Activated T-cell treated with anti-CD3 and anti-CD28 coated beads, Interleukin-2, amount 50 U/mL, for 4 hours (primary cell): ENCODE measurements around the gene METTL25B. TPM values are rescaled to one million over a fixed set of nuclear protein-coding genes. Genes with fewer than 3 reads are reported as not detected.
A peak's percentile ranks its signal among the peaks of the same experiment; 100 is the strongest.

Experiments
- ATAC-seq, 2 donors: fragments of 200-7000 bp; cut with Tn5 transposase; one replicate each; pipeline ENCODE4 v1.10.0; 2021
- DNase-seq: peaks from one replicate; pipeline ENCODE4 v3.0.0-alpha.2; 2020
- H3K27me3 Mint-ChIP-seq: one replicate; pipeline ENCODE4 v1.8.0; 2021; ENCODE audit warnings: low read depth, mixed read lengths
- H3K36me3 Mint-ChIP-seq: one replicate; pipeline ENCODE4 v1.8.0; 2022; ENCODE audit warnings: mixed read lengths; ENCODE audit not compliant: insufficient read depth
- H3K4me1 Mint-ChIP-seq: one replicate; pipeline ENCODE4 v1.8.0; 2021; ENCODE audit warnings: low read depth, mixed read lengths
- H3K4me3 Mint-ChIP-seq: one replicate; pipeline ENCODE4 v1.8.0; 2021; ENCODE audit warnings: mild to moderate bottlenecking, moderate library complexity, mixed read lengths
- H3K9me3 Mint-ChIP-seq: one replicate; pipeline ENCODE4 v1.8.0; 2021; ENCODE audit warnings: mixed read lengths
- total RNA-seq, 3 donors: library from RNA; stranded (reverse); gene quantifications; one replicate each; pipeline ENCODE4 v1.2.1, GENCODE V29; 2021

Gene METTL25B
- total RNA-seq: 10 to 100 TPM; 16.6 to 18.9 (median 18.5) TPM

- Mint-ChIP-seq H3K9me3 (no peaks in the 10 kb centered on the region), H3K27me3 (no peaks in the 10 kb centered on the region), H3K4me1 (peaks cover 24% of the 10 kb centered on the region), H3K36me3 (peaks cover 21% of the 10 kb centered on the region), H3K4me3 (no peak within 1 kb of the TSS)
- no peak for DNase-seq
- peak; percentile 77 to 80 for ATAC-seq
These were observed at the start of gene METTL25B for GRCh38 chr1:156727926-156728598. Gene METTL25B, plus strand, starts transcription at chr1:156728469. Its CDS starts 636 bp downstream, at chr1:156729105.

DNA sequence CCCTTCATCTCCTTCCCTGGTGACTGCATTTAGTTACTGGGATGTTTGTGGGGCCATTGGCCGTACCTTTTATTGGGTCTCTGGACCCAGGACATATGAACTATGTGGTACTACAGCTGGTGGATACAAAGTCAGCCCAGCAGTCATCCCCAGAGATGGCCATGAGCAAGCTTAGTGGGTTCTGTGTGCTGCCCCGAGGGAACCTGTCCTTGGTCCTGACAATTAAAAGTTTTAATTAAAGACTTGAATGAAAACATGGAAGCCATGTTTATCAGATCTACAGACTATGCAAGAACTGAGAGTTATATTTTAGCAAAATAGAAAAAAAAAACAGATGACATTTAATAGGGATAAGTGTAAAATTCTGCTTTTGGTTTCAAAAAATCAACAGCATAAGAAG, 48.2 kb upstream of the METTL25B start:
- no peaks in the 10 kb centered on the region for H3K9me3 Mint-ChIP-seq
- no peaks in the 10 kb centered on the region for H3K36me3 Mint-ChIP-seq
- no peak overlapping the region for H3K4me3 Mint-ChIP-seq
- ATAC-seq (no peak), DNase-seq (no peak)
- H3K27me3 Mint-ChIP-seq: peaks cover 67% of the 10 kb centered on the region
- H3K4me1 Mint-ChIP-seq: peaks cover 26% of the 10 kb centered on the region

GRCh38 chr1:156681196-156681960, 46.9 kb upstream of the METTL25B start:
- ATAC-seq (no peak), DNase-seq (no peak)
- H3K9me3 Mint-ChIP-seq: no peaks in the 10 kb centered on the region
- H3K4me3 Mint-ChIP-seq: no peak overlapping the region
- H3K4me1 Mint-ChIP-seq: peaks cover 26% of the 10 kb centered on the region
- peaks cover 56% of the 10 kb centered on the region for H3K27me3 Mint-ChIP-seq
- H3K36me3 Mint-ChIP-seq: no peaks in the 10 kb centered on the region

DNA sequence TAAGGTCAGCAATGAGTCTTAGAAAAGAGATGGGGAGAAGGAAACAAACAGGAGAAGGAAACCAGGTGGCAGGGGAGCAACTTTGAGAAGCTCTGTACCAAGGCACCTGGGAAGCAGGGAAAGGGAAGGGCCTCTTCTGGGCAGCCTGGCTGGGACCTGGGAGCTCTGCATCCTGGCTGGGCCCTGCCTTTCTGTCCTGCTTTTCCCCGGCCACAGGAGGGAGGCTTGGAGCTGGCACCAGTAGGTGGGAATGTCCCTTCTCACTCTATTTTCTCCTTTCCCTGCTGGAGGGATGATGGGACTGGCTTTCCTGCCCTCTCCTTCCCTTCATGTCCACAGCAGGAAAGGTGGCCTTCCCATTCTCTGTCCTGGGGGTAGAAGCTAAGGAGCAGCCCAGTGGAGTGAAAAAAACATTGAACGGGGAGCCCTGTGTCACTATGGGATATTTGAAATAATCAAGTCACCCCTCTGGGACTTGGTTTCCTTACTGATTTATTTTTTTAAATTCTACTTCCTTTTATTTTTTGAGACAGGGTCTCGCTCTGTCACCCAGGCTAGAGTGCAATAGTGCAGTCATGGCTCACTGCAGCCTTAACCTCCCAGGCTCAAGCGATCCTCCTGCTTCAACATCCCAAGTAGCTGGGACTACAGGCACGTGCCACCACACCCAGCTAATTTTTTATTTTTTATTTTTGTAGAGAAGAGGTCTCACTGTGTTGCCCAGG, 45.9 kb upstream of the METTL25B start:
- Mint-ChIP-seq H3K4me1 (peaks cover 24% of the 10 kb centered on the region), H3K36me3 (no peaks in the 10 kb centered on the region), H3K27me3 (peaks cover 53% of the 10 kb centered on the region), H3K9me3 (no peaks in the 10 kb centered on the region), H3K4me3 (no peak overlapping the region)
- no peak for ATAC-seq
- no peak for DNase-seq

DNA sequence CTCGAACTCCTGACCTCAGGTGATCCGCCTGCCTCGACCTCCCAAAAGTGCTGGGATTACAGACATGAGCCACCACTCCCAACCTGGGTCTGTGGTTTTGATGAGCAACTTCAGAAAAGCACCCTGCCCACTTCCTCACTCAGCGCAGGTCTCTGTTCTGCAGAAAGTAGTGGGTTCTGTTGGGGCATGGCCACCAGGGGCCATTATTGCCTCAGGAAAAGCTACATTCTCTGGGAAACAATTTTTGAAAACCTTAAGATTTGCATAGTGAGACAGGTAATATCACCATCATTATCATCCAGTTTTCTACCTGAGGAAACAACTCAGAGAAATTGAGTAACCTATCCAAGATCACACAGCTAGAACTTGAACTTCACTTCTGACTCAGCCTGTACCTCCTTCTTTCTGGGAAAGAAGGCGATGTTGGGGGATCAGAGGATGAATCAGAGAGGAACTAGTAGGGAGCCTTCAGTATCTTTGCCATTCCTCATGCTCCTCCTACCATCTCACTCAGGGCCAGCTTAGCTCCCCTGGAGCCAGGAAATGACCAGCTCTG, 44.0 kb upstream of the METTL25B start:
- H3K27me3 Mint-ChIP-seq: peaks cover 44% of the 10 kb centered on the region
- H3K9me3 Mint-ChIP-seq: no peaks in the 10 kb centered on the region
- no peaks in the 10 kb centered on the region for H3K36me3 Mint-ChIP-seq
- ATAC-seq (peak; percentile 81 to 83), DNase-seq (no peak)
- peaks cover 16% of the 10 kb centered on the region for H3K4me1 Mint-ChIP-seq
- no peak overlapping the region for H3K4me3 Mint-ChIP-seq

- peak; percentile 97 to 98 for ATAC-seq
- H3K4me3 Mint-ChIP-seq: peak overlapping the region; percentile 37
- peaks cover 25% of the 10 kb centered on the region for H3K4me1 Mint-ChIP-seq
- H3K36me3 Mint-ChIP-seq: no peaks in the 10 kb centered on the region
- no peaks in the 10 kb centered on the region for H3K9me3 Mint-ChIP-seq
- peak; percentile 73 for DNase-seq
- H3K27me3 Mint-ChIP-seq: peaks cover 54% of the 10 kb centered on the region
These were observed 39.0 kb upstream of the METTL25B start for GRCh38 chr1:156689035-156689952.

DNA sequence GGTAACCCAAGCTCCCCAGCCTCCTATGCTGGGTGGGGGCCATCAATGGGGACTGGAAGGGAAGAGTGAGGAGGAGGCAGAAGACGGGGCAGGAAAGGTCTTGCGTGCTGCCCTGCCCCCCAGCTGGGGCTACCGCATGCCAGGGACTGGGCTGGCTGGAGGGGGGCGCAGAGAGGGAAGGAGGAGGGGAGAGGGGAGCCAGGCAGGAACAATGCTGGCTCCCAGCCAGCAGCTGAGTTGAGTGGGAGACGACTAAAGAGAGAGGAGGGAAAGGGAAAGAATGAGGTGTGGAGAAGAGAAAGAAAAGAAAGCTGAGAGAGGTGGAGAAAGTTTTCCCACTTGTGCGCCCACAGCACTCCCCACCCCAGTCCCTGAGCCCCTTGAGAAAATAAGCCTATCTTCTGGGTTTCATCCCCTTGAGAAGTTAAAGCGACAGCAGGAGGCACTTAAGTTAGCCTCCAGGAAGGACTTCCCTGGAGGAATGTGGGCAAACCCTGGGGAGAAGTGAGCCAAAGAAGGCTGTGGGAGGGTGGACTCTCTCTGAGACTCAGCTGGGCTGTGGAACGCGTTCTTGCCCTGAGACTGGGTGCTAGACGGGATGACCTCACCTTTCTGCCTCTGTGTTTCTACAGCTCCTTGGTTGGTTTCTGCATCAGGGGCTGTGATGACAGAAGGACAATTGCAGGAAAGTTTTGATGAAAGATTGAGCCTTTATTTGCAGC, 38.2 kb upstream of the METTL25B start:
- H3K27me3 Mint-ChIP-seq: peaks cover 58% of the 10 kb centered on the region
- no peaks in the 10 kb centered on the region for H3K36me3 Mint-ChIP-seq
- peaks cover 22% of the 10 kb centered on the region for H3K4me1 Mint-ChIP-seq
- no peaks in the 10 kb centered on the region for H3K9me3 Mint-ChIP-seq
- no peak overlapping the region for H3K4me3 Mint-ChIP-seq
- ATAC-seq (peak in 1 of 2 donors; percentile 9), DNase-seq (no peak)

GRCh38 chr1:156690675-156691036, 37.6 kb upstream of the METTL25B start:
- no peaks in the 10 kb centered on the region for H3K9me3 Mint-ChIP-seq
- no peaks in the 10 kb centered on the region for H3K36me3 Mint-ChIP-seq
- peaks cover 58% of the 10 kb centered on the region for H3K27me3 Mint-ChIP-seq
- DNase-seq: no peak
- H3K4me1 Mint-ChIP-seq: peaks cover 22% of the 10 kb centered on the region
- no peak for ATAC-seq
- H3K4me3 Mint-ChIP-seq: no peak overlapping the region

DNA sequence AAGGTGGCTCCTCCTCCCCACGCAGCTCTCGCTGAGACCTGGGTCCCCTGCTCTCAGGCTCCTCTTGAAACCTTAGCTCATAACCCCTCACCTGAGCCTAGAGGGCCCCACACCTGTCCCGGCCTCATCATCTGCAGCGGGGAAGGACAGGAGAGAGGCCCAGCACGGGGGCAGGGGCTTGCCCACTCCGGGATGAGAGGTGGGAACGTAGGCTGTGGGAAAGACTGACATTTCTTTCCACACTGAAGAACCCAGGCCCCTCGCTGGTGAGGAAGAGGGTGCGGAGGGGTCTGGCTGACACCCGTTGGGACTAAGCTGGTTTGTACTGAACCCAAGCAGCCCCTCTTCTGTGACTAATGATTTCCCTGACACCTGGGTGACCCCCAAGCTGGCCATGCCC, 37.1 kb upstream of the METTL25B start:
- peaks cover 22% of the 10 kb centered on the region for H3K4me1 Mint-ChIP-seq
- no peaks in the 10 kb centered on the region for H3K9me3 Mint-ChIP-seq
- ATAC-seq (no peak), DNase-seq (no peak)
- no peak overlapping the region for H3K4me3 Mint-ChIP-seq
- peaks cover 58% of the 10 kb centered on the region for H3K27me3 Mint-ChIP-seq
- no peaks in the 10 kb centered on the region for H3K36me3 Mint-ChIP-seq

DNA sequence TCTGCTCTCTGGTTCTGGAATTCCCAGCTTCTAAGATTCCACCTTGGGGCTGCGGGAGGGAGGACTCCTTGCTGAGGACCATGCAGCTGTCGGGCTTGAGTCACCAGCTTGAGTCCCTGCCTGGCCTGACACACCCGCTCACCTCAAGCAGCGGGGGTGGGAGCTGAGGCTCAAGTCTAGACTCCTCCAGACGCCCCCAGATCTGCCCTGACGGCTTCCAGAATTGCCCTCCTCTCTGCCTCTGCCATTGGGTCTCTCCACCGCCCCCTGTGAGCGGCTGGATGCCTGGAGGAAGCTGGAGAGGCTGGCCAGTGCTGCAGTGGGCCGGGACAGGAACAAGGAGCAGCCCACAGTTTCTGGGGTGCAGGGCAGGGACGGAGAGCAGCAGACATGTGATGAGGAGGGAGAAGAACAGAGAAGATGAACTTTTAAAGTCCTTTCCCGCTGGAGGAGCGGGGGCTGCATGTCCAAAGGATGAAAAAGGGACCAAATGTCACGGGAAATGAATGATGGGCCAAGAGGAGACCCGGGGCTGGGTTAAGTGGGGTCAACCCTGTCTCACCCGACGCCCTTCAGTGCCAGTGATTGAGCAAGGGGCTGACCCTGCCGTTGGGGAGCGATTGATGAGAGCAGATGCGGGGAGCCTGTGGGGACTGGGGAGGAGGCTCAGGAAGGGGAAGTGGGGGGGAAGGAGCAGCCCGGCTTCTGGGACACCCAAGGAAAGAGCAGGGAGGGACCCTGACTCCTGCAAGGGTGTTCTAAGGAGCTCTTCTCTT, 36.4 kb upstream of the METTL25B start:
- DNase-seq (no peak), ATAC-seq (no peak)
- Mint-ChIP-seq H3K36me3 (no peaks in the 10 kb centered on the region), H3K27me3 (peaks cover 64% of the 10 kb centered on the region), H3K4me1 (peaks cover 22% of the 10 kb centered on the region), H3K9me3 (no peaks in the 10 kb centered on the region), H3K4me3 (no peak overlapping the region)

GRCh38 chr1:156692441-156692924, 35.8 kb upstream of the METTL25B start:
- H3K4me3 Mint-ChIP-seq: no peak overlapping the region
- no peaks in the 10 kb centered on the region for H3K36me3 Mint-ChIP-seq
- H3K4me1 Mint-ChIP-seq: peaks cover 22% of the 10 kb centered on the region
- ATAC-seq: no peak
- H3K27me3 Mint-ChIP-seq: peaks cover 66% of the 10 kb centered on the region
- H3K9me3 Mint-ChIP-seq: no peaks in the 10 kb centered on the region
- no peak for DNase-seq

- no peak for DNase-seq
- Mint-ChIP-seq H3K4me1 (peaks cover 22% of the 10 kb centered on the region), H3K9me3 (no peaks in the 10 kb centered on the region), H3K4me3 (no peak overlapping the region), H3K36me3 (no peaks in the 10 kb centered on the region), H3K27me3 (peaks cover 66% of the 10 kb centered on the region)
- ATAC-seq: no peak
These were observed 35.1 kb upstream of the METTL25B start for GRCh38 chr1:156692925-156693847.
